IPS-NIHi7 (cell line): ENCODE measurements around the gene CDC42EP2.

Source experiments
- DNase-seq: peaks from one replicate; pipeline ENCODE4 v3.0.0; 2012; ENCODE audit warnings: mixed read lengths; ENCODE audit errors: extremely low spot score

Gene CDC42EP2

GRCh38 chr11:65314501-65315203 is at the start of gene CDC42EP2:
Gene CDC42EP2 (plus strand): TSS chr11:65314866. CDS start chr11:65320899, 6,033 bp downstream.
- DNase-seq = peak; percentile 95

GRCh38 chr11:65266210-65266609 is 48.5 kb upstream of the CDC42EP2 start:
- peak; percentile 41 for DNase-seq

- peak; percentile 83 for DNase-seq
Observed at GRCh38 chr11:65274735-65275682, 39.7 kb upstream of the CDC42EP2 start.

GRCh38 chr11:65275906-65276305 is 38.8 kb upstream of the CDC42EP2 start:
- DNase-seq = no peak

- DNase-seq = no peak
Observed at GRCh38 chr11:65277631-65278277, 36.9 kb upstream of the CDC42EP2 start.

- DNase-seq = no peak
Observed at GRCh38 chr11:65278356-65278755, 36.3 kb upstream of the CDC42EP2 start.

GRCh38 chr11:65279279-65279678 is 35.4 kb upstream of the CDC42EP2 start:
- DNase-seq = no peak

GRCh38 chr11:65279741-65280440 is 34.8 kb upstream of the CDC42EP2 start:
- DNase-seq = no peak

- DNase-seq = no peak
Observed at GRCh38 chr11:65280646-65281045, 34.0 kb upstream of the CDC42EP2 start.

GRCh38 chr11:65286686-65287085 is 28.0 kb upstream of the CDC42EP2 start:
- DNase-seq = no peak

- DNase-seq = no peak
Observed at GRCh38 chr11:65287601-65288000, 27.1 kb upstream of the CDC42EP2 start.

- DNase-seq = no peak
Observed at GRCh38 chr11:65288706-65289536, 25.7 kb upstream of the CDC42EP2 start.

GRCh38 chr11:65290448-65291165 is 24.1 kb upstream of the CDC42EP2 start:
- no peak for DNase-seq

GRCh38 chr11:65291613-65292012 is 23.1 kb upstream of the CDC42EP2 start:
- DNase-seq = no peak

- DNase-seq = no peak
Observed at GRCh38 chr11:65292890-65293289, 21.8 kb upstream of the CDC42EP2 start.

GRCh38 chr11:65293909-65294381 is 20.7 kb upstream of the CDC42EP2 start:
- no peak for DNase-seq

- DNase-seq = no peak
Observed at GRCh38 chr11:65295001-65295400, 19.7 kb upstream of the CDC42EP2 start.

GRCh38 chr11:65295571-65296341 is 18.9 kb upstream of the CDC42EP2 start:
- DNase-seq = no peak

GRCh38 chr11:65297026-65297672 is 17.5 kb upstream of the CDC42EP2 start:
- DNase-seq = no peak
